ENCODE data around the gene SLC2A4RG. TPM values are rescaled to one million over a fixed set of nuclear protein-coding genes. Genes with fewer than 3 reads are reported as not detected.

Gene SLC2A4RG
- total RNA-seq, 3 donors from 2014 or later (not counting 1 experiment from before 2014, with no cell fraction given), result 90.4 to 100 (median 95.5) TPM

DNA sequence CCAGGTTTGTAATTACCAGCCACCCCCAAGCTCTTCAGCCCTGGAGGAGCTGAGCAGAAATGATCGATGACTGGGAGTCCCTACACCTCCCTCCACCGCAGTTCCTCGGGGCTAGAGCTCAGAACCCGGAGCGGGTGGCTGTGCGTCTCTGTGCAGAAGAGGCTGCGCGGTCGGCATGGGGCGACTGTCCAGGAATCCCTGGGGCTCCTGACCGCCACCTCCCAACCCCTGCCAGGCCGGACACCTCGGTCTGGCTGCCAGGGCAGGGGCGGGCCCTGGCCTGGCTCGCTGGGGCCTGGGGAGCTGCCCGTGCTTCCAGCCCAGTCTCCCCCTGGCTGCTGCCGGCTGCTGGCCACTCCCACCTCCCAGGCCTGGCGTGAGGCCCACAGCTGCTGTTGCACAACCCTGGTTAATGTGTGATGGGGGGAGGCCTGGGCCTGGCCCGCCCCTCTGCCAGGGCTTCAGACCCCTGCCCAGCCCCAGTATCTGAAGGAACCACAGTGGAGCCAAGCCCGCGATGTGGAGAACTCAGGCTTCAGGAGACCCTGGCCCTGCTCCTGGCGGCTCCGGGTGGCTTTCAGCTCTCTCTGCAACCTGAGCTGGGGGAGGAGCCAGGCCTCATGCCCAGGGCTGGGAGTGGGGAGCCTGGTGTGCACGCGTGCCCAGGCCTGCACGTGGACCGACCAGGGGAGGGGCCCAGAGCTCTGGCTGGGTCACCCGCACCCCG is 1.2 kb downstream of the SLC2A4RG start:
- no peaks in the 10 kb centered on the region for H3K9me3 Mint-ChIP-seq
- H3K27me3 ChIP-seq (ENCODE audit: control insufficient read depth, insufficient read depth, low read length), result no peaks in the 10 kb centered on the region
- DNase-seq, result peak in 1 of 2 donors; percentile 71
- no peak overlapping the region for H3K27ac Mint-ChIP-seq
- intact Hi-C loops (cut with micrococcal nuclease), result loop anchor here (5.0 kb wide), 1 partner anchor 33 kb away; the partner anchor contains the start of genes ARFRP1 and ZGPAT
- H3K9me3 ChIP-seq (ENCODE audit: control insufficient read depth, insufficient read depth, low read length), result no peaks in the 10 kb centered on the region
- WGBS (ENCODE audit: insufficient coverage), result 19% methylated on average over 29 of the region's 29 CpGs
- peak overlapping the region; percentile 11 for H3K27ac ChIP-seq (ENCODE audit: low read length)
- peak overlapping the region; percentile 73 for H3K4me3 Mint-ChIP-seq
- peak in 1 of 3 donors; percentile 11 for ATAC-seq
- H3K27me3 Mint-ChIP-seq (ENCODE audit: low read depth in 2 of 2), result no peaks in the 10 kb centered on the region
- H3K4me3 ChIP-seq (ENCODE audit: low read length), result peak overlapping the region; percentile 45
- TF ChIP-seq, protein P1, sequence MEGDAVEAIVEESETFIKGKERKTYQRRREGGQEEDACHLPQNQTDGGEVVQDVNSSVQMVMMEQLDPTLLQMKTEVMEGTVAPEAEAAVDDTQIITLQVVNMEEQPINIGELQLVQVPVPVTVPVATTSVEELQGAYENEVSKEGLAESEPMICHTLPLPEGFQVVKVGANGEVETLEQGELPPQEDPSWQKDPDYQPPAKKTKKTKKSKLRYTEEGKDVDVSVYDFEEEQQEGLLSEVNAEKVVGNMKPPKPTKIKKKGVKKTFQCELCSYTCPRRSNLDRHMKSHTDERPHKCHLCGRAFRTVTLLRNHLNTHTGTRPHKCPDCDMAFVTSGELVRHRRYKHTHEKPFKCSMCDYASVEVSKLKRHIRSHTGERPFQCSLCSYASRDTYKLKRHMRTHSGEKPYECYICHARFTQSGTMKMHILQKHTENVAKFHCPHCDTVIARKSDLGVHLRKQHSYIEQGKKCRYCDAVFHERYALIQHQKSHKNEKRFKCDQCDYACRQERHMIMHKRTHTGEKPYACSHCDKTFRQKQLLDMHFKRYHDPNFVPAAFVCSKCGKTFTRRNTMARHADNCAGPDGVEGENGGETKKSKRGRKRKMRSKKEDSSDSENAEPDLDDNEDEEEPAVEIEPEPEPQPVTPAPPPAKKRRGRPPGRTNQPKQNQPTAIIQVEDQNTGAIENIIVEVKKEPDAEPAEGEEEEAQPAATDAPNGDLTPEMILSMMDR (IDR thresholded peaks at IDR 0.05), result no peak
- H3K36me3 Mint-ChIP-seq, result no peaks in the 10 kb centered on the region
- H3K36me3 ChIP-seq (ENCODE audit: control insufficient read depth, insufficient read depth, low read length), result peaks cover 12% of the 10 kb centered on the region
- H3K4me1 ChIP-seq (ENCODE audit: control insufficient read depth, insufficient read depth, low read length), result peaks cover 47% of the 10 kb centered on the region
- peaks cover 6 to 29% of the 10 kb centered on the region in 2 donors for H3K4me1 Mint-ChIP-seq

DNA sequence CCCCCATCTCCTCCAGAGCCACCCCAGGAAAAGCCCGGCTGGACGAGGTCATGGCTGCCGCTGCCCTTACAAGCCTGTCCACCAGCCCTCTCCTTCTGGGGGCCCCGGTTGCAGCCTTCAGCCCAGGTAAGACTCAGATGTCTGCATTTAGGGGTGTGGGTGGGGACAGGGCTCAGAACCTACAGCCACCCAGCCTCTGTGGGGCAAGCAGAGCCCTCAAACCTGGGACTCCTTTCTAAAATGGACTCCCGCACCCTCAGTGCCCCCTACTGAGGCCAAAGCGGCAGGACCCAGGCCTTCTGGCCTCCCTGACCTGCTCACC is 1.7 kb downstream of the SLC2A4RG start:
- Histone ChIP-seq H3K4me1 (ENCODE audit: control insufficient read depth, insufficient read depth, low read length) (peaks cover 42% of the 10 kb centered on the region), H3K27ac (ENCODE audit: low read length) (no peak overlapping the region), H3K36me3 (ENCODE audit: control insufficient read depth, insufficient read depth, low read length) (peaks cover 12% of the 10 kb centered on the region), H3K4me3 (ENCODE audit: low read length) (no peak overlapping the region), H3K9me3 (ENCODE audit: control insufficient read depth, insufficient read depth, low read length) (no peaks in the 10 kb centered on the region), H3K27me3 (ENCODE audit: control insufficient read depth, insufficient read depth, low read length) (no peaks in the 10 kb centered on the region)
- H3K9me3 Mint-ChIP-seq, result no peaks in the 10 kb centered on the region
- ATAC-seq (no peak), DNase-seq (no peak)
- WGBS (ENCODE audit: insufficient coverage), result 86% methylated on average over 6 of the region's 6 CpGs
- H3K27ac Mint-ChIP-seq, result no peak overlapping the region
- peaks cover under 1 to 24% of the 10 kb centered on the region in 2 donors for H3K4me1 Mint-ChIP-seq
- no peaks in the 10 kb centered on the region for H3K27me3 Mint-ChIP-seq (ENCODE audit: low read depth in 2 of 2)
- H3K36me3 Mint-ChIP-seq, result no peaks in the 10 kb centered on the region
- peak overlapping the region; percentile 37 for H3K4me3 Mint-ChIP-seq
- TF ChIP-seq, protein P1 (IDR thresholded peaks at IDR 0.05), result no peak
- intact Hi-C loops (cut with micrococcal nuclease), result loop anchor here (5.0 kb wide), 1 partner anchor 34 kb away; the partner anchor contains the start of genes ARFRP1 and ZGPAT

DNA sequence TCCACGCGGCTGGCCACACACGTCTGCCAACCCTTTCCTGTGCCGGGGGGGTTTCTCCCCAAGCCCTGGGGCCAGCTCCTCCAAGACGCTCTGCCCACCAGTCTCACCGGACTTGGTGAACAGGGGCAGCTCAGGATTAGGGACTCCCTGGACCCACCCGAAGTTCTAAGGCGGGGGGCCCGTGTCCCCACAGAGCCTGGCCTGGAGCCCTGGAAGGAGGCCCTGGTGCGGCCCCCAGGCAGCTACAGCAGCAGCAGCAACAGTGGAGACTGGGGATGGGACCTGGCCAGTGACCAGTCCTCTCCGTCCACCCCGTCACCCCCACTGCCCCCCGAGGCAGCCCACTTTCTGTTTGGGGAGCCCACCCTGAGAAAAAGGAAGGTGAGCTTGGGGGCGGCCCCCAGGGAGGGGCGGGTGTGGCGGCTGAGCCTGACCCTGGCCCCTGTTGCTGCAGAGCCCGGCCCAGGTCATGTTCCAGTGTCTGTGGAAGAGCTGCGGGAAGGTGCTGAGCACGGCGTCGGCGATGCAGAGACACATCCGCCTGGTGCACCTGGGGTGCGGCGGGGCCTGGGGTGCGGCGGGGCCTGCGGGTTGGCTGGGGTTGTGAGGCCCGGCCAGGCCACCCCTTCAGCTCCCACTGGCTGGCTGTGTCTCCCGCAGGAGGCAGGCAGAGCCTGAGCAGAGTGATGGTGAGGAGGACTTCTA is 2.3 kb downstream of the SLC2A4RG start:
- Mint-ChIP-seq H3K4me1 (peaks cover 0 to 19% of the 10 kb centered on the region in 2 donors), H3K4me3 (peak overlapping the region; percentile 37), H3K27me3 (ENCODE audit: low read depth in 2 of 2) (no peaks in the 10 kb centered on the region), H3K9me3 (no peaks in the 10 kb centered on the region), H3K27ac (no peak overlapping the region), H3K36me3 (no peaks in the 10 kb centered on the region)
- Histone ChIP-seq H3K4me1 (ENCODE audit: control insufficient read depth, insufficient read depth, low read length) (peaks cover 36% of the 10 kb centered on the region), H3K36me3 (ENCODE audit: control insufficient read depth, insufficient read depth, low read length) (peaks cover 12% of the 10 kb centered on the region), H3K27ac (ENCODE audit: low read length) (no peak overlapping the region), H3K27me3 (ENCODE audit: control insufficient read depth, insufficient read depth, low read length) (no peaks in the 10 kb centered on the region), H3K9me3 (ENCODE audit: control insufficient read depth, insufficient read depth, low read length) (no peaks in the 10 kb centered on the region), H3K4me3 (ENCODE audit: low read length) (no peak overlapping the region)
- TF ChIP-seq, protein P1 (IDR thresholded peaks at IDR 0.05), result no peak
- ATAC-seq (no peak), DNase-seq (no peak)
- intact Hi-C loops (cut with micrococcal nuclease), result loop anchor here (5.0 kb wide), 1 partner anchor 35 kb away; the partner anchor contains the start of genes ARFRP1 and ZGPAT
- 97% methylated on average over 30 of the region's 30 CpGs for WGBS (ENCODE audit: insufficient coverage)

Measured in natural killer cell (primary cell).